SK-N-SH treated with all-trans-retinoic acid at 6 μM for 48 hours (cell line): ENCODE data around the gene SLK.

Experiments used
- ATAC-seq: fragments of 200-7000 bp; cut with Tn5 transposase; 3 replicates; pipeline ENCODE4 v1.9.1; 2020; ENCODE audit warnings: mild to moderate bottlenecking, moderate library complexity
- ARNTL ChIP-seq: fragments of 450-650 bp; formaldehyde crosslinking; IDR thresholded peaks from 2 replicates; pipeline ENCODE4 v1.5.0; 2020; ENCODE audit warnings: low read depth, mild to moderate bottlenecking, moderate library complexity, borderline replicate concordance
- BACH2 ChIP-seq: fragments of 250-450 bp; sonication (Bioruptor Pico); IDR thresholded peaks from 2 replicates; pipeline ENCODE4 v1.9.0; 2021; ENCODE audit warnings: mild to moderate bottlenecking, borderline replicate concordance
- CREB5 ChIP-seq: fragments of 250-450 bp; sonication (Bioruptor Pico); IDR thresholded peaks from 2 replicates; pipeline ENCODE4 v1.5.1; 2020; ENCODE audit warnings: low read depth, mild to moderate bottlenecking, moderate library complexity
- CSRNP3 ChIP-seq: fragments of 250-450 bp; sonication (Bioruptor Pico); IDR thresholded peaks from 2 replicates; pipeline ENCODE4 v1.5.1; 2021; ENCODE audit warnings: mild to moderate bottlenecking, moderate library complexity
- ESRRG ChIP-seq: fragments of 250-450 bp; sonication (Bioruptor Pico); IDR thresholded peaks from 2 replicates; pipeline ENCODE4 v1.6.1; 2021; ENCODE audit warnings: mild to moderate bottlenecking
- GLIS3 ChIP-seq: fragments of 250-450 bp; sonication (Bioruptor Pico); IDR thresholded peaks from 2 replicates; pipeline ENCODE4 v1.5.0; 2020; ENCODE audit warnings: mild to moderate bottlenecking, moderate library complexity
- ISL1 ChIP-seq: fragments of 250-450 bp; sonication (Bioruptor Pico); IDR thresholded peaks from 2 replicates; pipeline ENCODE4 v2.1.2; 2022; ENCODE audit warnings: mild to moderate bottlenecking, moderate library complexity
- OSR1 ChIP-seq: fragments of 250-450 bp; sonication (Bioruptor Pico); IDR thresholded peaks from 2 replicates; pipeline ENCODE4 v1.8.0; 2022; ENCODE audit warnings: moderate library complexity, mild to moderate bottlenecking, inconsistent platforms
- PPARA ChIP-seq: fragments of 250-450 bp; sonication (Bioruptor Pico); IDR thresholded peaks from 2 replicates; pipeline ENCODE4 v1.5.0; 2020; ENCODE audit warnings: mild to moderate bottlenecking, borderline replicate concordance
- TOX ChIP-seq: fragments of 250-450 bp; sonication (Bioruptor Pico); IDR thresholded peaks from 2 replicates; pipeline ENCODE4 v1.8.0; 2021; ENCODE audit warnings: mild to moderate bottlenecking, moderate library complexity, borderline replicate concordance
- ZC3H10 ChIP-seq: fragments of 250-450 bp; sonication (Bioruptor Pico); IDR thresholded peaks from 2 replicates; pipeline ENCODE4 v1.5.1; 2021; ENCODE audit warnings: mild to moderate bottlenecking, moderate library complexity
- ZFP30 ChIP-seq: fragments of 450-650 bp; formaldehyde crosslinking; IDR thresholded peaks from 2 replicates; pipeline ENCODE4 v1.5.0; 2022; ENCODE audit warnings: mild to moderate bottlenecking, moderate library complexity
- ZNF565 ChIP-seq: fragments of 450-650 bp; formaldehyde crosslinking; conservative IDR thresholded peaks from 2 replicates; pipeline ENCODE4 v1.5.0; 2020; ENCODE audit warnings: low read depth, mild to moderate bottlenecking, moderate library complexity
- ZNF70 ChIP-seq: fragments of 450-650 bp; formaldehyde crosslinking; IDR thresholded peaks from 2 replicates; pipeline ENCODE4 v1.5.0; 2020; ENCODE audit warnings: mild to moderate bottlenecking, moderate library complexity
- ZNF8 ChIP-seq: fragments of 450-650 bp; formaldehyde crosslinking; IDR thresholded peaks from 2 replicates; pipeline ENCODE4 v1.5.0; 2020; ENCODE audit warnings: mild to moderate bottlenecking, moderate library complexity
- TF ChIP-seq, protein P1 (sequence below): fragments of 250-450 bp; sonication (Bioruptor Pico); IDR thresholded peaks from 2 replicates; pipeline ENCODE4 v1.8.0; 2021; ENCODE audit warnings: low read depth, mild to moderate bottlenecking, moderate library complexity, borderline replicate concordance
- TF ChIP-seq, protein P2 (sequence below): fragments of 250-450 bp; sonication (Bioruptor Pico); IDR thresholded peaks from 2 replicates; pipeline ENCODE4 v1.5.0; 2020; ENCODE audit warnings: mild to moderate bottlenecking, moderate library complexity
- TF ChIP-seq, protein P3 (sequence below): fragments of 250-450 bp; sonication (Bioruptor Pico); IDR thresholded peaks from 2 replicates; pipeline ENCODE4 v1.8.0; 2020; ENCODE audit warnings: mild to moderate bottlenecking, moderate library complexity, borderline replicate concordance

Gene SLK

GRCh38 chr10:103921750-103922195, 45.2 kb upstream of the SLK start:
- no peak for ATAC-seq
- TF ChIP-seq OSR1 (CRISPR knock-in tag) (no peak), ZNF70 (CRISPR knock-in tag) (no peak), ZFP30 (CRISPR knock-in tag) (no peak), GLIS3 (CRISPR knock-in tag) (no peak), TOX (no peak), CSRNP3 (CRISPR knock-in tag) (no peak), CREB5 (CRISPR knock-in tag) (no peak), BACH2 (no peak), ZNF8 (CRISPR knock-in tag) (no peak), ZC3H10 (CRISPR knock-in tag) (no peak), ESRRG (CRISPR knock-in tag) (no peak), PPARA (CRISPR knock-in tag) (no peak), ARNTL (CRISPR knock-in tag) (no peak), ISL1 (CRISPR knock-in tag) (no peak)
- TF ChIP-seq, protein P1, sequence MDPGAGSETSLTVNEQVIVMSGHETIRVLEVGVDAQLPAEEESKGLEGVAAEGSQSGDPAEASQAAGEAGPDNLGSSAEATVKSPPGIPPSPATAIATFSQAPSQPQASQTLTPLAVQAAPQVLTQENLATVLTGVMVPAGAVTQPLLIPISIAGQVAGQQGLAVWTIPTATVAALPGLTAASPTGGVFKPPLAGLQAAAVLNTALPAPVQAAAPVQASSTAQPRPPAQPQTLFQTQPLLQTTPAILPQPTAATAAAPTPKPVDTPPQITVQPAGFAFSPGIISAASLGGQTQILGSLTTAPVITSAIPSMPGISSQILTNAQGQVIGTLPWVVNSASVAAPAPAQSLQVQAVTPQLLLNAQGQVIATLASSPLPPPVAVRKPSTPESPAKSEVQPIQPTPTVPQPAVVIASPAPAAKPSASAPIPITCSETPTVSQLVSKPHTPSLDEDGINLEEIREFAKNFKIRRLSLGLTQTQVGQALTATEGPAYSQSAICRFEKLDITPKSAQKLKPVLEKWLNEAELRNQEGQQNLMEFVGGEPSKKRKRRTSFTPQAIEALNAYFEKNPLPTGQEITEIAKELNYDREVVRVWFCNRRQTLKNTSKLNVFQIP, result no peak
- TF ChIP-seq, protein P2, sequence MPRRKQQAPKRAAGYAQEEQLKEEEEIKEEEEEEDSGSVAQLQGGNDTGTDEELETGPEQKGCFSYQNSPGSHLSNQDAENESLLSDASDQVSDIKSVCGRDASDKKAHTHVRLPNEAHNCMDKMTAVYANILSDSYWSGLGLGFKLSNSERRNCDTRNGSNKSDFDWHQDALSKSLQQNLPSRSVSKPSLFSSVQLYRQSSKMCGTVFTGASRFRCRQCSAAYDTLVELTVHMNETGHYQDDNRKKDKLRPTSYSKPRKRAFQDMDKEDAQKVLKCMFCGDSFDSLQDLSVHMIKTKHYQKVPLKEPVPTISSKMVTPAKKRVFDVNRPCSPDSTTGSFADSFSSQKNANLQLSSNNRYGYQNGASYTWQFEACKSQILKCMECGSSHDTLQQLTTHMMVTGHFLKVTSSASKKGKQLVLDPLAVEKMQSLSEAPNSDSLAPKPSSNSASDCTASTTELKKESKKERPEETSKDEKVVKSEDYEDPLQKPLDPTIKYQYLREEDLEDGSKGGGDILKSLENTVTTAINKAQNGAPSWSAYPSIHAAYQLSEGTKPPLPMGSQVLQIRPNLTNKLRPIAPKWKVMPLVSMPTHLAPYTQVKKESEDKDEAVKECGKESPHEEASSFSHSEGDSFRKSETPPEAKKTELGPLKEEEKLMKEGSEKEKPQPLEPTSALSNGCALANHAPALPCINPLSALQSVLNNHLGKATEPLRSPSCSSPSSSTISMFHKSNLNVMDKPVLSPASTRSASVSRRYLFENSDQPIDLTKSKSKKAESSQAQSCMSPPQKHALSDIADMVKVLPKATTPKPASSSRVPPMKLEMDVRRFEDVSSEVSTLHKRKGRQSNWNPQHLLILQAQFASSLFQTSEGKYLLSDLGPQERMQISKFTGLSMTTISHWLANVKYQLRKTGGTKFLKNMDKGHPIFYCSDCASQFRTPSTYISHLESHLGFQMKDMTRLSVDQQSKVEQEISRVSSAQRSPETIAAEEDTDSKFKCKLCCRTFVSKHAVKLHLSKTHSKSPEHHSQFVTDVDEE, result no peak

DNA sequence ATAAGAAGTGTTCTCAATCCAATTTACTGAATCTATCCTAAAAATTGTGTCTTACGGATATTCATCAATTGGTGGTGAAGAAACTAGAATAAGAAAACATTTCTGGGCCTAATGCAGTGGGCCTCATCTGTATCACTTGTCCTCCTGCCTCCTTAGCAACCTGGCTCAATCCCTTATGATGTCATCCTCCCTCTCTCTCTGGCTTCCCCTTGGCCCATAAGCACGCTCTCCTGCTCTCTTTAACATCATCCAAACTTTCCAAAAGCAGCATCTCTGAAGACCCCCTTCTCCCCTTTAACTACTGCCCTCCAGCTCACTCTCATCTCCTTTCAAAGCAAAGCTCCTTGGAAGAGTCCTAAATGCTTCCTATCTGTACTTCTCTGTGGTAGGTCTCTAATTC, 44.3 kb upstream of the SLK start:
- ATAC-seq, result no peak

DNA sequence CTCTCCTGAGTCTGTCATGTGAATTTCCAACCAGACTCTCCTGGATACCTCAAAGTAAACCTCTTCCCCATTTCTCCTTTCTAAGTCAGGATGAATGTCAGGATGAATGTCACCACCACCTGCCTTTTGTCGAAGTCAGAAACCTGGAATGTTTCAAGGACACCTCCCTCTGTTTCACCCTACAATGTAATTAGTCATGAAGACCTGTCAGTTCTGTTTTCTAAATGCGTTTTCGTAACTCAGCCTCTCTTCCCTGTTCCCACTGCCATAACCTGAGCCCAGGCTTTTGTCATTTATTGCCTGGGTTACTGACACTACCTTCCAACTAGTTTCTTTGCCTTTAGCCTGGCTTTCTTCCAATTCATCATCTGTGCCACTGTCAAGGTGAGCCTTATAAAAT, 43.4 kb upstream of the SLK start:
- no peak for ATAC-seq
- no peak for TF ChIP-seq ZNF70 (CRISPR knock-in tag)

More for the DNA sequence above, 44.3 kb upstream of the SLK start:
- TF ChIP-seq, protein P2, result no peak
- TF ChIP-seq ZNF565 (CRISPR knock-in tag), result no peak

- ATAC-seq, result no peak
- TF ChIP-seq ZNF565 (CRISPR knock-in tag) (no peak), CREB5 (CRISPR knock-in tag) (no peak), CSRNP3 (CRISPR knock-in tag) (no peak), ZC3H10 (CRISPR knock-in tag) (no peak), BACH2 (no peak), ZNF70 (CRISPR knock-in tag) (no peak)
- TF ChIP-seq, protein P3, sequence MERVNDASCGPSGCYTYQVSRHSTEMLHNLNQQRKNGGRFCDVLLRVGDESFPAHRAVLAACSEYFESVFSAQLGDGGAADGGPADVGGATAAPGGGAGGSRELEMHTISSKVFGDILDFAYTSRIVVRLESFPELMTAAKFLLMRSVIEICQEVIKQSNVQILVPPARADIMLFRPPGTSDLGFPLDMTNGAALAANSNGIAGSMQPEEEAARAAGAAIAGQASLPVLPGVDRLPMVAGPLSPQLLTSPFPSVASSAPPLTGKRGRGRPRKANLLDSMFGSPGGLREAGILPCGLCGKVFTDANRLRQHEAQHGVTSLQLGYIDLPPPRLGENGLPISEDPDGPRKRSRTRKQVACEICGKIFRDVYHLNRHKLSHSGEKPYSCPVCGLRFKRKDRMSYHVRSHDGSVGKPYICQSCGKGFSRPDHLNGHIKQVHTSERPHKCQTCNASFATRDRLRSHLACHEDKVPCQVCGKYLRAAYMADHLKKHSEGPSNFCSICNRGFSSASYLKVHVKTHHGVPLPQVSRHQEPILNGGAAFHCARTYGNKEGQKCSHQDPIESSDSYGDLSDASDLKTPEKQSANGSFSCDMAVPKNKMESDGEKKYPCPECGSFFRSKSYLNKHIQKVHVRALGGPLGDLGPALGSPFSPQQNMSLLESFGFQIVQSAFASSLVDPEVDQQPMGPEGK, result no peak
Observed at GRCh38 chr10:103925591-103925990, 41.3 kb upstream of the SLK start.
